ENCODE results near the gene MEF2C. TPM values are rescaled to one million over a fixed set of nuclear protein-coding genes. Genes with fewer than 3 reads are reported as not detected.
A peak's percentile ranks its signal among the peaks of the same experiment; 100 is the strongest.

Gene MEF2C
- total and polyA plus RNA-seq, 4 donors = 2.8 to 15.9 (median 10.1) TPM

DNA sequence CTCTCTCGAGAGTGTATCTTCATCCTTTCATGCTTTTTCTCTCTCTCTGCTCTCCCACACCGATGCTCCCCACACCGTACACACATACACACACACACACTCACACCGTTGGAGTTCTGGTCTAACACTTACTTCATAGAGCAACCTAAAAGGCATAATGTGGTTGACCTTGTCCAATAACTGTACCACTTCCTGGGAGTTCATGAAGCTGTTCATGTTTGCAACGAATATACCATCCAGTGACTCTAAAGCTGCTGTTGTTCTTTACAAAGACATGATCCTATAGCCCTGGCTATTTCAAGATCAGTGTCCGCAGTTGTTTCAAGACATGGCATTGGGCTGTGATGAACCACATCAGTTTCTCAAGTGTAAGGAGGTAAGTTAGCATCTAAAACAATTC is 10.0 kb downstream of the MEF2C start:
- Histone ChIP-seq H3K27me3 (ENCODE audit: control insufficient read depth in 4 of 4, insufficient read depth in 4 of 4, low read length in 3 of 4) (peaks cover 0 to 2% (median 0%) of the 10 kb centered on the region in 4 donors), H3K9me3 (ENCODE audit: control insufficient read depth in 4 of 4, low read length in 3 of 4) (no peaks in the 10 kb centered on the region), H3K4me3 (ENCODE audit: low read depth in 1 of 3, low read length in 3 of 3) (no peak overlapping the region), H3K4me1 (ENCODE audit: control insufficient read depth in 4 of 4, insufficient read depth in 4 of 4, low read length in 3 of 4) (no peaks in the 10 kb centered on the region), H3K27ac (ENCODE audit: low read depth in 1 of 2, low read length in 2 of 2) (peak overlapping the region in 1 of 2 donors; percentile 42), H3K9ac (ENCODE audit: low read depth in 1 of 2, low read length in 2 of 2) (no peak overlapping the region), H3K36me3 (ENCODE audit: control insufficient read depth in 4 of 4, insufficient read depth in 3 of 4, low read depth in 1 of 4, low read length in 3 of 4) (no peaks in the 10 kb centered on the region)
- WGBS = 83% methylated on average over 6 of the region's 6 CpGs
- no peak for TF ChIP-seq RAD21 (IDR thresholded peaks at IDR 0.05)
- no peak for TF ChIP-seq YY1 (IDR thresholded peaks at IDR 0.05)
- TF ChIP-seq RXRA (IDR thresholded peaks at IDR 0.05) = no peak
- TF ChIP-seq GABPA (IDR thresholded peaks at IDR 0.05 in 1 of 2, conservative IDR thresholded peaks at IDR 0.05 in 1 of 2) = no peak
- TF ChIP-seq FOXA2 (IDR thresholded peaks at IDR 0.05) = no peak
- no peak for TF ChIP-seq EGR1 (IDR thresholded peaks at IDR 0.05; ENCODE audit: low read depth in 2 of 2)
- no peak for TF ChIP-seq JUND (IDR thresholded peaks at IDR 0.05)
- TF ChIP-seq SP1 (IDR thresholded peaks at IDR 0.05) = no peak
- TF ChIP-seq, protein P1, sequence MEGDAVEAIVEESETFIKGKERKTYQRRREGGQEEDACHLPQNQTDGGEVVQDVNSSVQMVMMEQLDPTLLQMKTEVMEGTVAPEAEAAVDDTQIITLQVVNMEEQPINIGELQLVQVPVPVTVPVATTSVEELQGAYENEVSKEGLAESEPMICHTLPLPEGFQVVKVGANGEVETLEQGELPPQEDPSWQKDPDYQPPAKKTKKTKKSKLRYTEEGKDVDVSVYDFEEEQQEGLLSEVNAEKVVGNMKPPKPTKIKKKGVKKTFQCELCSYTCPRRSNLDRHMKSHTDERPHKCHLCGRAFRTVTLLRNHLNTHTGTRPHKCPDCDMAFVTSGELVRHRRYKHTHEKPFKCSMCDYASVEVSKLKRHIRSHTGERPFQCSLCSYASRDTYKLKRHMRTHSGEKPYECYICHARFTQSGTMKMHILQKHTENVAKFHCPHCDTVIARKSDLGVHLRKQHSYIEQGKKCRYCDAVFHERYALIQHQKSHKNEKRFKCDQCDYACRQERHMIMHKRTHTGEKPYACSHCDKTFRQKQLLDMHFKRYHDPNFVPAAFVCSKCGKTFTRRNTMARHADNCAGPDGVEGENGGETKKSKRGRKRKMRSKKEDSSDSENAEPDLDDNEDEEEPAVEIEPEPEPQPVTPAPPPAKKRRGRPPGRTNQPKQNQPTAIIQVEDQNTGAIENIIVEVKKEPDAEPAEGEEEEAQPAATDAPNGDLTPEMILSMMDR (IDR thresholded peaks at IDR 0.05; ENCODE audit: low read depth, low read length, missing input control) = no peak
- TF ChIP-seq HNF4G (IDR thresholded peaks at IDR 0.05) = no peak
- TF ChIP-seq, protein P2, sequence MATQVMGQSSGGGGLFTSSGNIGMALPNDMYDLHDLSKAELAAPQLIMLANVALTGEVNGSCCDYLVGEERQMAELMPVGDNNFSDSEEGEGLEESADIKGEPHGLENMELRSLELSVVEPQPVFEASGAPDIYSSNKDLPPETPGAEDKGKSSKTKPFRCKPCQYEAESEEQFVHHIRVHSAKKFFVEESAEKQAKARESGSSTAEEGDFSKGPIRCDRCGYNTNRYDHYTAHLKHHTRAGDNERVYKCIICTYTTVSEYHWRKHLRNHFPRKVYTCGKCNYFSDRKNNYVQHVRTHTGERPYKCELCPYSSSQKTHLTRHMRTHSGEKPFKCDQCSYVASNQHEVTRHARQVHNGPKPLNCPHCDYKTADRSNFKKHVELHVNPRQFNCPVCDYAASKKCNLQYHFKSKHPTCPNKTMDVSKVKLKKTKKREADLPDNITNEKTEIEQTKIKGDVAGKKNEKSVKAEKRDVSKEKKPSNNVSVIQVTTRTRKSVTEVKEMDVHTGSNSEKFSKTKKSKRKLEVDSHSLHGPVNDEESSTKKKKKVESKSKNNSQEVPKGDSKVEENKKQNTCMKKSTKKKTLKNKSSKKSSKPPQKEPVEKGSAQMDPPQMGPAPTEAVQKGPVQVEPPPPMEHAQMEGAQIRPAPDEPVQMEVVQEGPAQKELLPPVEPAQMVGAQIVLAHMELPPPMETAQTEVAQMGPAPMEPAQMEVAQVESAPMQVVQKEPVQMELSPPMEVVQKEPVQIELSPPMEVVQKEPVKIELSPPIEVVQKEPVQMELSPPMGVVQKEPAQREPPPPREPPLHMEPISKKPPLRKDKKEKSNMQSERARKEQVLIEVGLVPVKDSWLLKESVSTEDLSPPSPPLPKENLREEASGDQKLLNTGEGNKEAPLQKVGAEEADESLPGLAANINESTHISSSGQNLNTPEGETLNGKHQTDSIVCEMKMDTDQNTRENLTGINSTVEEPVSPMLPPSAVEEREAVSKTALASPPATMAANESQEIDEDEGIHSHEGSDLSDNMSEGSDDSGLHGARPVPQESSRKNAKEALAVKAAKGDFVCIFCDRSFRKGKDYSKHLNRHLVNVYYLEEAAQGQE (IDR thresholded peaks at IDR 0.05) = no peak
- no peak for TF ChIP-seq FOXA1 (IDR thresholded peaks at IDR 0.05)
- TF ChIP-seq, protein P3, sequence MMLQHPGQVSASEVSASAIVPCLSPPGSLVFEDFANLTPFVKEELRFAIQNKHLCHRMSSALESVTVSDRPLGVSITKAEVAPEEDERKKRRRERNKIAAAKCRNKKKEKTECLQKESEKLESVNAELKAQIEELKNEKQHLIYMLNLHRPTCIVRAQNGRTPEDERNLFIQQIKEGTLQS (IDR thresholded peaks at IDR 0.05) = no peak
- TF ChIP-seq, protein P4, sequence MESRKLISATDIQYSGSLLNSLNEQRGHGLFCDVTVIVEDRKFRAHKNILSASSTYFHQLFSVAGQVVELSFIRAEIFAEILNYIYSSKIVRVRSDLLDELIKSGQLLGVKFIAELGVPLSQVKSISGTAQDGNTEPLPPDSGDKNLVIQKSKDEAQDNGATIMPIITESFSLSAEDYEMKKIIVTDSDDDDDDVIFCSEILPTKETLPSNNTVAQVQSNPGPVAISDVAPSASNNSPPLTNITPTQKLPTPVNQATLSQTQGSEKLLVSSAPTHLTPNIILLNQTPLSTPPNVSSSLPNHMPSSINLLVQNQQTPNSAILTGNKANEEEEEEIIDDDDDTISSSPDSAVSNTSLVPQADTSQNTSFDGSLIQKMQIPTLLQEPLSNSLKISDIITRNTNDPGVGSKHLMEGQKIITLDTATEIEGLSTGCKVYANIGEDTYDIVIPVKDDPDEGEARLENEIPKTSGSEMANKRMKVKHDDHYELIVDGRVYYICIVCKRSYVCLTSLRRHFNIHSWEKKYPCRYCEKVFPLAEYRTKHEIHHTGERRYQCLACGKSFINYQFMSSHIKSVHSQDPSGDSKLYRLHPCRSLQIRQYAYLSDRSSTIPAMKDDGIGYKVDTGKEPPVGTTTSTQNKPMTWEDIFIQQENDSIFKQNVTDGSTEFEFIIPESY (IDR thresholded peaks at IDR 0.05) = no peak
- TF ChIP-seq, protein P5, sequence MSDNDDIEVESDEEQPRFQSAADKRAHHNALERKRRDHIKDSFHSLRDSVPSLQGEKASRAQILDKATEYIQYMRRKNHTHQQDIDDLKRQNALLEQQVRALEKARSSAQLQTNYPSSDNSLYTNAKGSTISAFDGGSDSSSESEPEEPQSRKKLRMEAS (IDR thresholded peaks at IDR 0.05) = no peak
- TF ChIP-seq NR2F2 (IDR thresholded peaks at IDR 0.05) = no peak
- no peak for TF ChIP-seq HNF4A (conservative IDR thresholded peaks at IDR 0.05)
- DNase-seq (ENCODE audit: low spot score) = no peak
